Stimulated activated CD8-positive, alpha-beta memory T cell treated with anti-CD3 and anti-CD28 coated beads, Interleukin-4, amount 100 ng/mL, for 1 hour (primary cell): ENCODE data around the gene ZNF654.
A peak's percentile ranks its signal among the peaks of the same experiment; 100 is the strongest.
"Not testable (repeated sequence)": the region's sequence is repeated elsewhere in the genome, so short reads cannot be mapped to it uniquely, and the experiment has no call there.

Source experiments
- DNase-seq, 2 donors: peaks; one replicate each; pipeline ENCODE4 v3.0.0-alpha.2; 2020; ENCODE audit warnings: low read depth in 2 of 2, low spot score in 1 of 2

The ZNF654 gene

GRCh38 chr3:88058581-88059379, at the start of gene ZNF654, which contains the start of gene CGGBP1:
Gene ZNF654 (plus strand): TSS chr3:88059255. CDS start chr3:88059320, 65 bp downstream.
Gene CGGBP1 (minus strand): TSS chr3:88059005. CDS start chr3:88055976, 3,029 bp downstream.
- DNase-seq = peak; percentile 99

- no peak for DNase-seq
These were observed 48.2 kb upstream of the ZNF654 start for GRCh38 chr3:88010810-88011209.

GRCh38 chr3:88013592-88013991, 45.5 kb upstream of the ZNF654 start:
- DNase-seq = no peak

GRCh38 chr3:88015656-88016055, 43.4 kb upstream of the ZNF654 start:
- not testable (repeated sequence) for DNase-seq

- DNase-seq = no peak
These were observed 40.0 kb upstream of the ZNF654 start for GRCh38 chr3:88019024-88019423.

- DNase-seq = no peak
These were observed 34.0 kb upstream of the ZNF654 start for GRCh38 chr3:88025001-88025552.

GRCh38 chr3:88028876-88029275, 30.2 kb upstream of the ZNF654 start:
- DNase-seq = no peak

- DNase-seq = no peak
These were observed 28.8 kb upstream of the ZNF654 start for GRCh38 chr3:88030210-88030609.

GRCh38 chr3:88031642-88032077, 27.4 kb upstream of the ZNF654 start:
- DNase-seq = no peak

- no peak for DNase-seq
These were observed 26.8 kb upstream of the ZNF654 start for GRCh38 chr3:88032245-88032644.

GRCh38 chr3:88033079-88033478, 26.0 kb upstream of the ZNF654 start:
- no peak for DNase-seq

- no peak for DNase-seq
These were observed 25.2 kb upstream of the ZNF654 start for GRCh38 chr3:88033808-88034207.

- no peak for DNase-seq
These were observed 24.4 kb upstream of the ZNF654 start for GRCh38 chr3:88034491-88035275.

- DNase-seq = no peak
These were observed 22.8 kb upstream of the ZNF654 start for GRCh38 chr3:88036221-88036620.

- DNase-seq = no peak
These were observed 20.5 kb upstream of the ZNF654 start for GRCh38 chr3:88038566-88038965.

GRCh38 chr3:88040529-88040928, 18.5 kb upstream of the ZNF654 start:
- DNase-seq = no peak

GRCh38 chr3:88041005-88041404, 18.1 kb upstream of the ZNF654 start:
- no peak for DNase-seq

GRCh38 chr3:88044411-88044810, 14.6 kb upstream of the ZNF654 start:
- no peak for DNase-seq

- DNase-seq = no peak
These were observed 12.3 kb upstream of the ZNF654 start for GRCh38 chr3:88046766-88047165.

GRCh38 chr3:88057630-88058305, 1.3 kb upstream of the ZNF654 start:
- DNase-seq = no peak

GRCh38 chr3:88058306-88058580, 812 bp upstream of the ZNF654 start:
- no peak for DNase-seq
